GM23338 (cell line): Measurements from ENCODE around the gene KMT2C. TPM values are rescaled to one million over a fixed set of nuclear protein-coding genes. Genes with fewer than 3 reads are reported as not detected.

Experiments used
- ATAC-seq: fragments of 200-7000 bp; cut with Tn5 transposase; 3 replicates; pipeline ENCODE4 v1.9.1; 2020
- DNase-seq: peaks from one replicate; pipeline ENCODE4 v3.0.0-alpha.2; 2015; ENCODE audit warnings: low spot score
- H2AFZ ChIP-seq: fragments of 200-600 bp; sonication (generic); 2 replicates; pipeline ENCODE4 v1.8.0; 2016; ENCODE audit warnings: antibody characterized with exemption, mild to moderate bottlenecking, moderate library complexity
- H3F3A ChIP-seq: fragments of 200-600 bp; sonication (generic); replicated peaks from 2 replicates; pipeline ENCODE4 v1.8.0; 2017; ENCODE audit warnings: antibody characterized with exemption, mixed run types, low read depth
- H3K27ac ChIP-seq: fragments of 200-600 bp; sonication (generic); 2 replicates; pipeline ENCODE4 v1.6.1; 2016; ENCODE audit warnings: low read depth
- H3K27me3 ChIP-seq: fragments of 200-600 bp; sonication (generic); 2 replicates; pipeline ENCODE4 v1.8.0; 2016; ENCODE audit warnings: mild to moderate bottlenecking, mixed run types, moderate library complexity; ENCODE audit not compliant: insufficient read depth
- H3K36me3 ChIP-seq: fragments of 200-600 bp; sonication (generic); 2 replicates; pipeline ENCODE4 v1.8.0; 2016; ENCODE audit warnings: mild to moderate bottlenecking; ENCODE audit not compliant: insufficient read depth
- H3K4me1 ChIP-seq: fragments of 200-600 bp; sonication (generic); 2 replicates; pipeline ENCODE4 v1.8.0; 2016; ENCODE audit warnings: mild to moderate bottlenecking, moderate library complexity; ENCODE audit not compliant: insufficient read depth
- H3K4me2 ChIP-seq: fragments of 200-600 bp; sonication (generic); 2 replicates; pipeline ENCODE4 v1.7.1; 2017; ENCODE audit warnings: mixed run types
- H3K4me3 ChIP-seq: fragments of 200-600 bp; sonication (generic); 2 replicates; pipeline ENCODE4 v1.6.1; 2016; ENCODE audit warnings: mixed run types
- H3K79me2 ChIP-seq: fragments of 200-600 bp; sonication (generic); replicated peaks from 2 replicates; pipeline ENCODE4 v1.8.0; 2017; ENCODE audit warnings: mild to moderate bottlenecking; ENCODE audit not compliant: insufficient read depth
- H3K9me2 ChIP-seq: fragments of 200-600 bp; sonication (generic); 2 replicates; pipeline ENCODE4 v1.8.0; 2017; ENCODE audit not compliant: insufficient read depth
- H4K20me1 ChIP-seq: fragments of 200-600 bp; sonication (generic); replicated peaks from 2 replicates; pipeline ENCODE4 v1.8.0; 2017; ENCODE audit warnings: mild to moderate bottlenecking; ENCODE audit not compliant: insufficient read depth
- H3K27ac Mint-ChIP-seq: 2 replicates; pipeline ENCODE4 v1.8.0; 2020; ENCODE audit warnings: inconsistent platforms, mild to moderate bottlenecking, moderate library complexity, mixed read lengths
- H3K27me3 Mint-ChIP-seq: 3 replicates; pipeline ENCODE4 v1.8.0; 2022; ENCODE audit warnings: low read depth, mild to moderate bottlenecking, moderate library complexity, mixed read lengths, inconsistent platforms; ENCODE audit not compliant: insufficient read depth, poor library complexity
- H3K36me3 Mint-ChIP-seq: 3 replicates; pipeline ENCODE4 v1.8.0; 2021; ENCODE audit warnings: low read depth, mild to moderate bottlenecking, inconsistent platforms, moderate library complexity, mixed read lengths
- H3K4me1 Mint-ChIP-seq: 3 replicates; pipeline ENCODE4 v1.8.0; 2020; ENCODE audit warnings: mild to moderate bottlenecking, inconsistent platforms, mixed read lengths
- H3K4me3 Mint-ChIP-seq: 3 replicates; pipeline ENCODE4 v1.8.0; 2021; ENCODE audit warnings: moderate library complexity, mild to moderate bottlenecking, inconsistent platforms, mixed read lengths
- H3K9me3 Mint-ChIP-seq: 3 replicates; pipeline ENCODE4 v1.8.0; 2020; ENCODE audit warnings: moderate library complexity, mild to moderate bottlenecking, inconsistent platforms, mixed read lengths
- CREB1 ChIP-seq: fragments of 250-450 bp; sonication (Bioruptor Pico); IDR thresholded peaks from 2 replicates; pipeline ENCODE4 v1.5.0; 2020; ENCODE audit warnings: low read depth, mild to moderate bottlenecking, moderate library complexity
- CTCF ChIP-seq, 2 experiments: fragments of 200-600 bp in 1 of 2; sonication (generic) in 1 of 2; conservative IDR thresholded peaks; 2 replicates each; pipeline versions ENCODE4 v1.5.1 to v1.6.1; 2016 to 2017; ENCODE audit warnings: antibody characterized with exemption in 2 of 2, low read depth in 2 of 2, mild to moderate bottlenecking in 2 of 2, moderate library complexity in 1 of 2
- ETS1 ChIP-seq: IDR thresholded peaks from 2 replicates; pipeline ENCODE4 v1.6.1; 2016; ENCODE audit warnings: antibody characterized with exemption
- EZH2 ChIP-seq: fragments of 200-600 bp; sonication (generic); IDR thresholded peaks from one replicate; pipeline ENCODE4 v1.8.0; 2017; ENCODE audit warnings: antibody characterized with exemption, mild to moderate bottlenecking, low read depth; ENCODE audit not compliant: unreplicated experiment
- EZH2phosphoT487 ChIP-seq: fragments of 200-600 bp; sonication (generic); IDR thresholded peaks from one replicate; pipeline ENCODE4 v1.8.1; 2018; ENCODE audit warnings: antibody characterized with exemption; ENCODE audit not compliant: unreplicated experiment
- JUNB ChIP-seq: IDR thresholded peaks from one replicate; pipeline ENCODE4 v1.6.1; 2016; ENCODE audit warnings: antibody characterized with exemption; ENCODE audit not compliant: unreplicated experiment
- NANOG ChIP-seq: IDR thresholded peaks from 2 replicates; pipeline ENCODE4 v1.6.1; 2016; ENCODE audit warnings: antibody characterized with exemption, borderline replicate concordance
- POLR2AphosphoS5 ChIP-seq: IDR thresholded peaks from 2 replicates; pipeline ENCODE4 v1.6.1; 2016; ENCODE audit warnings: antibody characterized with exemption, low read depth
- REST ChIP-seq: IDR thresholded peaks from one replicate; pipeline ENCODE4 v1.6.1; 2018; ENCODE audit warnings: antibody characterized with exemption; ENCODE audit not compliant: unreplicated experiment
- STAT1 ChIP-seq: IDR thresholded peaks from one replicate; pipeline ENCODE4 v1.6.1; 2016; ENCODE audit warnings: antibody characterized with exemption; ENCODE audit not compliant: unreplicated experiment
- ZNF114 ChIP-seq: fragments of 250-450 bp; sonication (Bioruptor Pico); IDR thresholded peaks from 2 replicates; pipeline ENCODE4 v1.5.0; 2020; ENCODE audit warnings: mild to moderate bottlenecking, moderate library complexity
- ZNF331 ChIP-seq: fragments of 250-450 bp; sonication (Bioruptor Pico); IDR thresholded peaks from 2 replicates; pipeline ENCODE4 v1.5.0; 2020; ENCODE audit warnings: low read depth, mild to moderate bottlenecking, moderate library complexity
- ZNF462 ChIP-seq: fragments of 250-450 bp; sonication (Bioruptor Pico); IDR thresholded peaks from 2 replicates; pipeline ENCODE4 v1.5.0; 2020; ENCODE audit warnings: mild to moderate bottlenecking, moderate library complexity
- polyA plus RNA-seq: library from polyadenylated mRNA; unstranded; fragments of >200 nt; fragmentation: Nextera tagmentation; extraction: Ambion mirVana; gene quantifications from 2 replicates; pipeline ENCODE4 v1.2.1, GENCODE V29; 2016
- total RNA-seq: library from RNA; depleted of rRNA; stranded (reverse); fragments of >200 nt; shearing (Covaris generic); gene quantifications from 2 replicates; pipeline ENCODE4 v1.2.3, GENCODE V29; 2014

KMT2C gene
- total and polyA plus RNA-seq, 2 experiments from 2014 or later: 11.4 to 39.0 TPM

- Histone ChIP-seq H3K79me2 (peaks cover 13% of the 10 kb centered on the region; the same call in 1 of the 2 replicates), H3K36me3 (no peaks in the 10 kb centered on the region; the same call in 1 of the 2 replicates), H4K20me1 (no peaks in the 10 kb centered on the region), H3K27ac (no peak overlapping the region), H3K27me3 (no peaks in the 10 kb centered on the region), H2AFZ (no peak overlapping the region), H3F3A (no peaks in the 10 kb centered on the region), H3K9me2 (no peaks in the 10 kb centered on the region), H3K4me2 (no peak overlapping the region), H3K4me1 (no peaks in the 10 kb centered on the region), H3K4me3 (no peak overlapping the region)
- DNase-seq (no peak), ATAC-seq (no peak)
- Mint-ChIP-seq H3K36me3 (peaks cover 10% of the 10 kb centered on the region), H3K27me3 (no peaks in the 10 kb centered on the region), H3K9me3 (peaks cover 5% of the 10 kb centered on the region), H3K4me3 (no peak overlapping the region), H3K4me1 (no peaks in the 10 kb centered on the region), H3K27ac (no peak overlapping the region)
- no peak for TF ChIP-seq EZH2phosphoT487
- TF ChIP-seq ETS1: no peak
- TF ChIP-seq CREB1 (CRISPR knock-in tag): no peak
- no peak for TF ChIP-seq ZNF331
- no peak for TF ChIP-seq CTCF (conservative IDR thresholded peaks at IDR 0.05; ENCODE audit: low read depth in 2 of 2)
- TF ChIP-seq NANOG: no peak
- no peak for TF ChIP-seq REST
- no peak for TF ChIP-seq JUNB
- TF ChIP-seq POLR2AphosphoS5: no peak
- no peak for TF ChIP-seq ZNF114 (CRISPR knock-in tag)
- no peak for TF ChIP-seq ZNF462 (CRISPR knock-in tag)
- no peak for TF ChIP-seq STAT1
- no peak for TF ChIP-seq EZH2
Observed at GRCh38 chr7:152315845-152316244, 120.0 kb downstream of the KMT2C start.
